H1 (cell line): Measurements from ENCODE around the gene CEACAM5. TPM values are rescaled to one million over a fixed set of nuclear protein-coding genes. Genes with fewer than 3 reads are reported as not detected.

ENCODE experiments used
- CTCF ChIA-PET: fragments of 300-600 bp; sonication (Branson Sonifier 250); formaldehyde crosslinking; loops from one replicate; lab custom pipeline; 2021; ENCODE audit not compliant: partially characterized antibody; lab: Charles Lee
- POLR2A ChIA-PET: fragments of 300-600 bp; sonication (Branson Sonifier 250); formaldehyde crosslinking; loops from one replicate; lab custom pipeline; 2021; ENCODE audit warnings: inconsistent platforms; ENCODE audit not compliant: partially characterized antibody; lab: Charles Lee
- DNase-seq, 2 experiments: peaks; one replicate each; pipeline versions ENCODE4 v3.0.0 to v3.0.0-alpha.2; 2010 to 2022; ENCODE audit warnings: low spot score in 2 of 2, low read depth in 1 of 2, mixed read lengths in 1 of 2
- FAIRE-seq: peaks from 2 replicates; lab custom pipeline; 2011; peaks lifted over from hg19 to GRCh38; lab: Jason Lieb, UNC
- H2AFZ ChIP-seq: 2 replicates; pipeline ENCODE4 v1.8.1; 2012; ENCODE audit warnings: low read length, inconsistent platforms
- H2AK5ac ChIP-seq: 2 replicates; pipeline ENCODE4 v1.6.1; 2013; ENCODE audit warnings: low read depth, low read length
- H2BK120ac ChIP-seq: replicated peaks from 2 replicates; pipeline ENCODE3; 2013; ENCODE audit warnings: low read depth, low read length, inconsistent platforms
- H2BK12ac ChIP-seq: 2 replicates; pipeline ENCODE4 v1.6.1; 2013; ENCODE audit warnings: low read depth, low read length
- H2BK15ac ChIP-seq: 2 replicates; pipeline ENCODE4 v1.6.1; 2013; ENCODE audit warnings: low read length
- H2BK20ac ChIP-seq: 2 replicates; pipeline ENCODE4 v1.6.1; 2013; ENCODE audit warnings: low read length
- H2BK5ac ChIP-seq: 2 replicates; pipeline ENCODE4 v1.6.1; 2013; ENCODE audit warnings: low read depth, low read length
- H3K14ac ChIP-seq: 2 replicates; pipeline ENCODE4 v1.6.1; 2013; ENCODE audit warnings: inconsistent platforms; ENCODE audit not compliant: insufficient read length
- H3K18ac ChIP-seq: 2 replicates; pipeline ENCODE4 v1.6.1; 2013; ENCODE audit warnings: low read length; ENCODE audit errors: extremely low read depth
- H3K23ac ChIP-seq: 2 replicates; pipeline ENCODE4 v1.6.1; 2013; ENCODE audit warnings: inconsistent platforms; ENCODE audit not compliant: insufficient read length
- H3K23me2 ChIP-seq: 2 replicates; pipeline ENCODE4 v1.6.1; 2013; ENCODE audit warnings: low read depth, low read length
- H3K27ac ChIP-seq: 2 replicates; pipeline ENCODE4 v1.6.1; 2011; ENCODE audit warnings: low read depth, low read length, inconsistent platforms
- H3K27me3 ChIP-seq, 4 experiments: replicated peaks in 1 of 4; 1 replicate in 1 of 4; 2 replicates in 3 of 4; pipeline versions ENCODE4 v1.6.1 to v1.8.1; 2011 to 2013; ENCODE audit warnings: low read length in 3 of 4, mild to moderate bottlenecking in 3 of 4, inconsistent platforms in 2 of 4, mixed read lengths in 2 of 4, moderate library complexity in 1 of 4; ENCODE audit not compliant: control insufficient read depth in 3 of 4, insufficient read depth in 3 of 4; ENCODE audit errors: extremely low read depth in 1 of 4
- H3K36me3 ChIP-seq, 4 experiments: 2 replicates each; pipeline versions ENCODE4 v1.6.1 to v1.8.1; 2011 to 2013; ENCODE audit warnings: mild to moderate bottlenecking in 4 of 4, low read length in 3 of 4, moderate library complexity in 2 of 4, control low read depth in 1 of 4, inconsistent platforms in 1 of 4; ENCODE audit not compliant: insufficient read depth in 4 of 4, control insufficient read depth in 2 of 4
- H3K4ac ChIP-seq: replicated peaks from 2 replicates; pipeline ENCODE3; 2013; ENCODE audit warnings: low read length, low read depth, mixed read lengths, inconsistent platforms; ENCODE audit not compliant: insufficient read length
- H3K4me1 ChIP-seq, 4 experiments: replicated peaks in 1 of 4; 1 replicate in 1 of 4; 2 replicates in 3 of 4; pipeline versions ENCODE4 v1.6.1 to v1.8.1; 2011 to 2013; ENCODE audit warnings: low read length in 3 of 4, inconsistent platforms in 2 of 4, mixed read lengths in 1 of 4; ENCODE audit not compliant: insufficient read depth in 4 of 4, control insufficient read depth in 3 of 4
- H3K4me2 ChIP-seq, 2 experiments: 2 replicates each; pipeline versions ENCODE4 v1.6.1 to v1.8.1; 2011 to 2013; ENCODE audit warnings: low read depth in 2 of 2, low read length in 2 of 2, control low read depth in 1 of 2, inconsistent platforms in 1 of 2, mild to moderate bottlenecking in 1 of 2; ENCODE audit not compliant: insufficient read depth in 1 of 2
- H3K4me3 ChIP-seq, 4 experiments: fragments of 200-600, 300-600 bp in 1 of 4; sonication (generic), shearing (Covaris generic), sonication (Bioruptor Twin) in 1 of 4; 2 replicates each; pipeline versions ENCODE4 v1.5.1 to v1.8.1; 2011 to 2016; ENCODE audit warnings: low read length in 4 of 4, low read depth in 3 of 4, control low read depth in 2 of 4, inconsistent platforms in 2 of 4, mild to moderate bottlenecking in 2 of 4, mixed read lengths in 1 of 4, moderate library complexity in 1 of 4; ENCODE audit not compliant: insufficient read depth in 2 of 4; ENCODE audit errors: extremely low read depth in 1 of 4
- H3K56ac ChIP-seq: replicated peaks from 2 replicates; pipeline ENCODE3; 2013; ENCODE audit warnings: low read depth, mild to moderate bottlenecking, mixed read lengths, low read length, inconsistent platforms; ENCODE audit not compliant: insufficient read length
- H3K79me1 ChIP-seq: 2 replicates; pipeline ENCODE4 v1.6.1; 2013; ENCODE audit warnings: low read depth, low read length, control low read depth
- H3K79me2 ChIP-seq, 2 experiments: 2 replicates each; pipeline versions ENCODE4 v1.6.1 to v1.8.1; 2012 to 2013; ENCODE audit warnings: low read length in 2 of 2, mild to moderate bottlenecking in 2 of 2, inconsistent platforms in 1 of 2; ENCODE audit not compliant: insufficient read depth in 2 of 2, control insufficient read depth in 1 of 2
- H3K9ac ChIP-seq, 4 experiments: replicated peaks in 1 of 4; 1 replicate in 1 of 4; 2 replicates in 3 of 4; pipeline versions ENCODE4 v1.6.1 to v1.8.1; 2011 to 2013; ENCODE audit warnings: low read depth in 3 of 4, low read length in 3 of 4, control low read depth in 2 of 4, mild to moderate bottlenecking in 2 of 4, moderate library complexity in 2 of 4, inconsistent platforms in 1 of 4; ENCODE audit errors: extremely low read depth in 1 of 4
- H3K9me3 ChIP-seq, 2 experiments: 2 replicates each; pipeline versions ENCODE4 v1.6.1 to v1.8.1; 2012 to 2013; ENCODE audit warnings: mild to moderate bottlenecking in 2 of 2, moderate library complexity in 2 of 2, control low read depth in 1 of 2, inconsistent platforms in 1 of 2, low read depth in 1 of 2, low read length in 1 of 2, mixed read lengths in 1 of 2; ENCODE audit not compliant: insufficient read depth in 2 of 2
- H4K20me1 ChIP-seq, 2 experiments: replicated peaks in 1 of 2; 2 replicates each; pipeline versions ENCODE3 to v1.8.1; 2011 to 2013; ENCODE audit warnings: inconsistent platforms in 2 of 2, low read length in 2 of 2, mild to moderate bottlenecking in 1 of 2; ENCODE audit not compliant: insufficient read depth in 2 of 2, control insufficient read depth in 1 of 2
- H4K5ac ChIP-seq: 2 replicates; pipeline ENCODE4 v1.6.1; 2013; ENCODE audit warnings: low read length, low read depth, mixed read lengths, inconsistent platforms; ENCODE audit not compliant: insufficient read length
- H4K8ac ChIP-seq: 2 replicates; pipeline ENCODE4 v1.8.0; 2013; ENCODE audit warnings: mild to moderate bottlenecking, moderate library complexity, low read length, inconsistent platforms; ENCODE audit not compliant: insufficient read depth; ENCODE audit errors: extremely low read depth
- H4K91ac ChIP-seq: replicated peaks from 2 replicates; pipeline ENCODE3; 2013; ENCODE audit warnings: low read length, mixed read lengths, inconsistent platforms; ENCODE audit not compliant: insufficient read length
- RBBP5 ChIP-seq: IDR thresholded peaks from 2 replicates; pipeline ENCODE4 v1.7.1; 2012; ENCODE audit warnings: low read depth, mild to moderate bottlenecking, inconsistent platforms, low read length, moderate library complexity, borderline replicate concordance
- TBP ChIP-seq: IDR thresholded peaks from 2 replicates; pipeline ENCODE4 v1.6.1; 2011; ENCODE audit warnings: low read depth, low read length, improper control_type of control experiment
- WGBS, 2 experiments: shearing (Covaris generic) in 1 of 2; methylation state at CpG; one replicate each; pipeline versions ENCODE4 v1.1.6 to v1.1.7; 2013 to 2015; ENCODE audit warnings: low lambda C conversion rate in 2 of 2, mixed read lengths in 2 of 2, inconsistent platforms in 1 of 2, low coverage in 1 of 2, missing lambda C conversion rate in 1 of 2; ENCODE audit not compliant: insufficient replicate concordance in 2 of 2, insufficient coverage in 1 of 2, insufficient read length in 1 of 2; ENCODE audit errors: extremely low coverage in 1 of 2, missing lambda C conversion rate in 1 of 2; 5-methylcytosine and 5-hydroxymethylcytosine counted together
- polyA plus RNA-seq, 7 experiments: library from polyadenylated mRNA; depleted of rRNA in 3 of 7; stranded (reverse) in 5 of 7; unstranded in 2 of 7; fragments of >200 nt in 5 of 7; fragments of 200-250 nt in 2 of 7; gene quantifications; 1 replicate in 5 of 7; 2 replicates in 1 of 7; 4 replicates in 1 of 7; pipeline versions ENCODE4 v1.2.1 to v1.2.3, GENCODE V29; 2011 to 2013; ENCODE audit warnings: missing spikeins in 2 of 7, mixed read lengths in 2 of 7
- total RNA-seq: library from RNA; stranded (reverse); fragmentation: NEBNext Ultra II Directional; extraction: Animal tissue kit (Norgen Biotek cat#: 25700); gene quantifications from 2 replicates; pipeline ENCODE4 v1.2.1, GENCODE V29; 2021
- TF ChIP-seq, protein P1 (sequence below), 3 experiments: IDR thresholded peaks; 1 replicate in 2 of 3; 2 replicates in 1 of 3; pipeline versions ENCODE4 v1.5.1 to v1.6.1; 2011; ENCODE audit warnings: low read length in 3 of 3, mild to moderate bottlenecking in 3 of 3, inconsistent platforms in 2 of 3, low read depth in 1 of 3, moderate library complexity in 1 of 3; ENCODE audit not compliant: insufficient read depth in 1 of 3; ENCODE audit errors: control extremely low read depth in 1 of 3
- TF ChIP-seq, protein P2 (sequence below): IDR thresholded peaks from 2 replicates; pipeline ENCODE4 v1.6.1; 2012; ENCODE audit warnings: low read length, inconsistent platforms

CEACAM5 gene
- total and polyA plus RNA-seq, 2 of the 8 experiments (the other 6 are each of a cell fraction or from before 2014, with no cell fraction given): not detected

DNA sequence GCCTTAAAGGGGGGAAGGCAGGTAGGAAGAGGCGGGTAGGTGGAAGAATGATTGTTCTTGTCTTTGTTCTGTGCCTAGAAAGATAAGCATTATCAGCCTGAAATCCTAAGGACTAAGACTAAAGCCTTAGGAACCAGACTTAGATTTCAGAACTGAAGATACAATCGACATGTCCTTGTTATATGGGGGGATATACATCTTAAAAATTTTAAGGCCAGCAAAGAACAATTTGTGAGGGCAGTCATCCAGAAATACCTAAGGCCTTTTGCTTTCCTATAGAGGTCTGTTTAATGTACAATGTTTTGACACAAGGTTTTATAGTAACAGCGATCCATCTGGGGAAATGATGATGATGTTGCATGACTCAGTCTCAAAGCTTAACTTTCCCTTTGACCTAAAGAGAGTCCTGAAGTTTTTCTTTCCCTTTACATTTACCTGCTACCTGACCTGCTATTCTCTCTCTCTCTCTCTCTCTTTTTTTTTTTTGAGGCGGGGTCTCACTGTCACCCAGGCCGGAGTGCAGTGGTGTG is 26.7 kb downstream of the CEACAM5 start:
- Histone ChIP-seq H3K79me1 (no peaks in the 10 kb centered on the region), H4K91ac (no peak overlapping the region), H3K36me3 (no peaks in the 10 kb centered on the region; a peak in 1 of 8 replicates), H2BK120ac (no peak overlapping the region), H3K27me3 (no peaks in the 10 kb centered on the region), H2AK5ac (no peak overlapping the region), H2BK15ac (no peak overlapping the region), H3K4me2 (no peak overlapping the region), H3K56ac (no peak overlapping the region), H3K18ac (no peak overlapping the region), H2BK5ac (no peak overlapping the region), H3K4me3 (no peak overlapping the region), H3K4me1 (no peaks in the 10 kb centered on the region), H3K4ac (no peak overlapping the region), H3K79me2 (no peaks in the 10 kb centered on the region), H3K27ac (no peak overlapping the region), H2BK20ac (no peak overlapping the region), H4K5ac (no peak overlapping the region), H3K23ac (no peak overlapping the region), H2BK12ac (no peak overlapping the region), H3K14ac (no peak overlapping the region), H2AFZ (no peak overlapping the region), H4K20me1 (no peaks in the 10 kb centered on the region), H3K9me3 (peaks cover 49 to 69% of the 10 kb centered on the region in 2 experiments), H4K8ac (no peak overlapping the region), H3K9ac (no peak overlapping the region), H3K23me2 (no peaks in the 10 kb centered on the region)
- TF ChIP-seq TBP: no peak
- TF ChIP-seq, protein P1, sequence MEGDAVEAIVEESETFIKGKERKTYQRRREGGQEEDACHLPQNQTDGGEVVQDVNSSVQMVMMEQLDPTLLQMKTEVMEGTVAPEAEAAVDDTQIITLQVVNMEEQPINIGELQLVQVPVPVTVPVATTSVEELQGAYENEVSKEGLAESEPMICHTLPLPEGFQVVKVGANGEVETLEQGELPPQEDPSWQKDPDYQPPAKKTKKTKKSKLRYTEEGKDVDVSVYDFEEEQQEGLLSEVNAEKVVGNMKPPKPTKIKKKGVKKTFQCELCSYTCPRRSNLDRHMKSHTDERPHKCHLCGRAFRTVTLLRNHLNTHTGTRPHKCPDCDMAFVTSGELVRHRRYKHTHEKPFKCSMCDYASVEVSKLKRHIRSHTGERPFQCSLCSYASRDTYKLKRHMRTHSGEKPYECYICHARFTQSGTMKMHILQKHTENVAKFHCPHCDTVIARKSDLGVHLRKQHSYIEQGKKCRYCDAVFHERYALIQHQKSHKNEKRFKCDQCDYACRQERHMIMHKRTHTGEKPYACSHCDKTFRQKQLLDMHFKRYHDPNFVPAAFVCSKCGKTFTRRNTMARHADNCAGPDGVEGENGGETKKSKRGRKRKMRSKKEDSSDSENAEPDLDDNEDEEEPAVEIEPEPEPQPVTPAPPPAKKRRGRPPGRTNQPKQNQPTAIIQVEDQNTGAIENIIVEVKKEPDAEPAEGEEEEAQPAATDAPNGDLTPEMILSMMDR (IDR thresholded peaks at IDR 0.05; ENCODE audit: control extremely low read depth in 1 of 3, insufficient read depth in 1 of 3, low read depth in 1 of 3, low read length in 3 of 3): no peak
- TF ChIP-seq RBBP5: no peak
- TF ChIP-seq, protein P2, sequence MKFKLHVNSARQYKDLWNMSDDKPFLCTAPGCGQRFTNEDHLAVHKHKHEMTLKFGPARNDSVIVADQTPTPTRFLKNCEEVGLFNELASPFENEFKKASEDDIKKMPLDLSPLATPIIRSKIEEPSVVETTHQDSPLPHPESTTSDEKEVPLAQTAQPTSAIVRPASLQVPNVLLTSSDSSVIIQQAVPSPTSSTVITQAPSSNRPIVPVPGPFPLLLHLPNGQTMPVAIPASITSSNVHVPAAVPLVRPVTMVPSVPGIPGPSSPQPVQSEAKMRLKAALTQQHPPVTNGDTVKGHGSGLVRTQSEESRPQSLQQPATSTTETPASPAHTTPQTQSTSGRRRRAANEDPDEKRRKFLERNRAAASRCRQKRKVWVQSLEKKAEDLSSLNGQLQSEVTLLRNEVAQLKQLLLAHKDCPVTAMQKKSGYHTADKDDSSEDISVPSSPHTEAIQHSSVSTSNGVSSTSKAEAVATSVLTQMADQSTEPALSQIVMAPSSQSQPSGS: no peak
- 69% methylated on average over 5 of the region's 5 CpGs; no CpG with 5 or more reads in 1 of the 2 experiments for WGBS, 2 experiments
- ChIA-PET POLR2A (no interaction called here), CTCF (interaction anchor here (1.2 kb wide), 2 partner anchors 17 to 18 kb away, joined by 3 to 4 read pairs; no protein-coding TSS in a partner anchor)
- DNase-seq (no peak), FAIRE-seq (no peak)
